Stimulated activated CD4-positive, alpha-beta T cell treated with anti-CD3 and anti-CD28 coated beads, TNF-alpha, amount 100 ng/mL, for 24 hours (primary cell): ENCODE data around the gene MAP3K5.
"Not testable (repeated sequence)": the region's sequence is repeated elsewhere in the genome, so short reads cannot be mapped to it uniquely, and the experiment has no call there.

Experiments
- DNase-seq, 3 experiments: peaks; one replicate each; pipeline ENCODE4 v3.0.0-alpha.2; 2020; ENCODE audit warnings: low read depth in 3 of 3

Gene MAP3K5

GRCh38 chr6:136792410-136793262, at the start of gene MAP3K5:
TSS of gene MAP3K5 (minus strand) at chr6:136792477. CDS start at chr6:136792157, 320 bp downstream.
- DNase-seq = peak; percentile 89 to 94 (median 90)

GRCh38 chr6:136840276-136841001, 48.2 kb upstream of the MAP3K5 start:
- no peak for DNase-seq

GRCh38 chr6:136831873-136832562, 39.7 kb upstream of the MAP3K5 start:
- DNase-seq = no peak

- no peak for DNase-seq
Measured at GRCh38 chr6:136826216-136826615, 33.9 kb upstream of the MAP3K5 start.

- no peak for DNase-seq
Measured at GRCh38 chr6:136823128-136823660, 30.9 kb upstream of the MAP3K5 start.

GRCh38 chr6:136822376-136823127, 30.3 kb upstream of the MAP3K5 start, which contains the start of gene PEX7:
TSS of gene PEX7 (plus strand) at chr6:136822592. CDS start at chr6:136822666, 74 bp downstream.
- peak; percentile 71 to 86 (median 79) for DNase-seq

- DNase-seq = peak in 2 of 3 experiments; percentile 9 to 18
Measured at GRCh38 chr6:136822046-136822375, 29.7 kb upstream of the MAP3K5 start.

- DNase-seq = no peak
Measured at GRCh38 chr6:136820561-136820960, 28.3 kb upstream of the MAP3K5 start.

GRCh38 chr6:136816656-136817055, 24.4 kb upstream of the MAP3K5 start:
- DNase-seq = no peak

GRCh38 chr6:136815608-136816007, 23.3 kb upstream of the MAP3K5 start:
- not testable (repeated sequence) for DNase-seq

GRCh38 chr6:136812174-136812573, 19.9 kb upstream of the MAP3K5 start:
- no peak for DNase-seq

- no peak for DNase-seq
Measured at GRCh38 chr6:136811272-136811671, 19.0 kb upstream of the MAP3K5 start.

- no peak for DNase-seq
Measured at GRCh38 chr6:136809091-136809860, 17.0 kb upstream of the MAP3K5 start.

- DNase-seq = no peak
Measured at GRCh38 chr6:136803608-136804007, 11.3 kb upstream of the MAP3K5 start.

GRCh38 chr6:136801581-136801980, 9.3 kb upstream of the MAP3K5 start:
- no peak for DNase-seq

GRCh38 chr6:136798044-136798443, 5.8 kb upstream of the MAP3K5 start:
- DNase-seq = no peak

- DNase-seq = no peak
Measured at GRCh38 chr6:136795996-136796395, 3.7 kb upstream of the MAP3K5 start.

- DNase-seq = no peak
Measured at GRCh38 chr6:136795386-136795785, 3.1 kb upstream of the MAP3K5 start.

- DNase-seq = no peak
Measured at GRCh38 chr6:136793363-136793762, 1.1 kb upstream of the MAP3K5 start.

GRCh38 chr6:136792095-136792409, 225 bp downstream of the MAP3K5 start:
- peak in 1 of 3 experiments; percentile 32 for DNase-seq
